ENCODE results near the gene TBATA.
"Not testable (repeated sequence)": the region's sequence is repeated elsewhere in the genome, so short reads cannot be mapped to it uniquely, and the experiment has no call there.

TBATA gene

DNA sequence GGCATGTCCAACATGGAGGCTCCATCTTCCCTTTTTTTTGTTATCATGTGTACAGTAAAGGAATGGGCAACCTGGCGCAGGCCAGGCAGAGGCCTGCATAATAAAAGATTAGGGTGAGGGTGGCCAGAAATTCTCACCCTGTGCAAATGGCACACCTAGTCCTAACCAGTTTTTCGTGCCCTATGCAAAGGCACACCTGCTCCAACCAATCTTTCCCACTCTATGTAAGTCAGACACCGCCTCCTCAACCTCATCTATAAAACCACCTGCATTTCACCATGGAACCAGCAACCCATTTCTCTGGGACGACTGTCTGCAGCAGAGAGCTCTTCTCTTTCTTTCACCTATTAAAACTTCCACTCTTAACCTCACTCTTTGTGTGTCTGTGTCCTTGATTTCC is 16.1 kb downstream of the TBATA start:
- Histone ChIP-seq H3K27ac (ENCODE audit: low read depth, low read length, poor library complexity, severe bottlenecking) (no peak overlapping the region), H3K9me2 (ENCODE audit: low read depth, low read length) (no peaks in the 10 kb centered on the region), H2AFZ (ENCODE audit: low read length) (no peak overlapping the region), H4K20me1 (ENCODE audit: insufficient read depth, low read length) (no peaks in the 10 kb centered on the region), H3K27me3 (ENCODE audit: insufficient read depth, low read length) (peaks cover 3% of the 10 kb centered on the region; the same call in 1 of the 2 replicates), H3K9ac (ENCODE audit: low read length) (no peak overlapping the region), H3K4me3 (ENCODE audit: low read depth, low read length, poor library complexity, severe bottlenecking) (no peak overlapping the region), H3K79me2 (ENCODE audit: insufficient read depth, low read length) (no peaks in the 10 kb centered on the region), H3K36me3 (ENCODE audit: insufficient read depth, low read length) (no peaks in the 10 kb centered on the region; the same call in 1 of the 2 replicates), H3K9me3 (ENCODE audit: low read length) (peaks cover 14% of the 10 kb centered on the region), H3K4me1 (ENCODE audit: insufficient read depth, low read length, severe bottlenecking) (no peaks in the 10 kb centered on the region), H3K4me2 (ENCODE audit: low read length) (no peak overlapping the region), H3F3A (ENCODE audit: insufficient read depth, low read length) (no peaks in the 10 kb centered on the region)
- TF ChIP-seq EZH2 (IDR thresholded peaks at IDR 0.05; ENCODE audit: borderline replicate concordance, low read length), result no peak
- TF ChIP-seq, protein P1, sequence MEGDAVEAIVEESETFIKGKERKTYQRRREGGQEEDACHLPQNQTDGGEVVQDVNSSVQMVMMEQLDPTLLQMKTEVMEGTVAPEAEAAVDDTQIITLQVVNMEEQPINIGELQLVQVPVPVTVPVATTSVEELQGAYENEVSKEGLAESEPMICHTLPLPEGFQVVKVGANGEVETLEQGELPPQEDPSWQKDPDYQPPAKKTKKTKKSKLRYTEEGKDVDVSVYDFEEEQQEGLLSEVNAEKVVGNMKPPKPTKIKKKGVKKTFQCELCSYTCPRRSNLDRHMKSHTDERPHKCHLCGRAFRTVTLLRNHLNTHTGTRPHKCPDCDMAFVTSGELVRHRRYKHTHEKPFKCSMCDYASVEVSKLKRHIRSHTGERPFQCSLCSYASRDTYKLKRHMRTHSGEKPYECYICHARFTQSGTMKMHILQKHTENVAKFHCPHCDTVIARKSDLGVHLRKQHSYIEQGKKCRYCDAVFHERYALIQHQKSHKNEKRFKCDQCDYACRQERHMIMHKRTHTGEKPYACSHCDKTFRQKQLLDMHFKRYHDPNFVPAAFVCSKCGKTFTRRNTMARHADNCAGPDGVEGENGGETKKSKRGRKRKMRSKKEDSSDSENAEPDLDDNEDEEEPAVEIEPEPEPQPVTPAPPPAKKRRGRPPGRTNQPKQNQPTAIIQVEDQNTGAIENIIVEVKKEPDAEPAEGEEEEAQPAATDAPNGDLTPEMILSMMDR (IDR thresholded peaks at IDR 0.05; ENCODE audit: low read length), result no peak

DNA sequence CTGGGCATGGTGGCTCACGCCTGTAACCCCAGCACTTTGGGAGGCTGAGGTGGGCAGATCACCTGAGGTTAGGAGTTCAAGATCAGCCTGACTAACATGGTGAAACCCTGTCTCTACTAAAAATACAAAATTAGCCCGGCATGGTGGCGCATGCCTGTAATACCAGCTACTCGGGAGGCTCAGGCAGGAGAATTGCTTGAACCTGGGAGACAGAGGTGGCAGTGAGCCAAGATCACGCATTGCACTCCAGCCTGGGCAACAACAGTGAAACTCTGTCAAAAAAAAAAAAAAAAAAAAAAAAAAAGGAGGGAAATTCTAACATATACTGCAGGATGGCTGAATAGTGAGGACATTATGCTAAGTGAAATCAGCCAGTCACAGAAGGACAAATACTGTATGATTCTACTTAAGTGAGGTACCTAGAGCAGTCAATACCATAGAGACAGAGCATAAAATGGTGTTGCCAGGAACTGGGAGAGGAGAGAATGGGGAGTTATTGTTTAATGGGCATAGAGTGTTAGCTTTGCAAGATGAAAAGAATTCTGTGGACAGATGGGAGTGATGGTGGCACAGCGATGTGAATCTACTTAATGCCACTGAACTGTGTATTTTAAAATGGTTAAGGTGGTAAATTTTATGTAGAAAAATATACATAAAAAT is 17.0 kb downstream of the TBATA start:
- not testable (repeated sequence) for H2AFZ ChIP-seq (ENCODE audit: low read length); H3K4me1 ChIP-seq (ENCODE audit: insufficient read depth, low read length, severe bottlenecking); H3K4me3 ChIP-seq (ENCODE audit: low read depth, low read length, poor library complexity, severe bottlenecking); H3K9ac ChIP-seq (ENCODE audit: low read length); H4K20me1 ChIP-seq (ENCODE audit: insufficient read depth, low read length); H3K27me3 ChIP-seq (ENCODE audit: insufficient read depth, low read length); H3K27ac ChIP-seq (ENCODE audit: low read depth, low read length, poor library complexity, severe bottlenecking); H3K36me3 ChIP-seq (ENCODE audit: insufficient read depth, low read length); H3F3A ChIP-seq (ENCODE audit: insufficient read depth, low read length); H3K9me2 ChIP-seq (ENCODE audit: low read depth, low read length); H3K4me2 ChIP-seq (ENCODE audit: low read length); H3K79me2 ChIP-seq (ENCODE audit: insufficient read depth, low read length)
- H3K9me3 ChIP-seq (ENCODE audit: low read length), result peaks cover 14% of the 10 kb centered on the region

DNA sequence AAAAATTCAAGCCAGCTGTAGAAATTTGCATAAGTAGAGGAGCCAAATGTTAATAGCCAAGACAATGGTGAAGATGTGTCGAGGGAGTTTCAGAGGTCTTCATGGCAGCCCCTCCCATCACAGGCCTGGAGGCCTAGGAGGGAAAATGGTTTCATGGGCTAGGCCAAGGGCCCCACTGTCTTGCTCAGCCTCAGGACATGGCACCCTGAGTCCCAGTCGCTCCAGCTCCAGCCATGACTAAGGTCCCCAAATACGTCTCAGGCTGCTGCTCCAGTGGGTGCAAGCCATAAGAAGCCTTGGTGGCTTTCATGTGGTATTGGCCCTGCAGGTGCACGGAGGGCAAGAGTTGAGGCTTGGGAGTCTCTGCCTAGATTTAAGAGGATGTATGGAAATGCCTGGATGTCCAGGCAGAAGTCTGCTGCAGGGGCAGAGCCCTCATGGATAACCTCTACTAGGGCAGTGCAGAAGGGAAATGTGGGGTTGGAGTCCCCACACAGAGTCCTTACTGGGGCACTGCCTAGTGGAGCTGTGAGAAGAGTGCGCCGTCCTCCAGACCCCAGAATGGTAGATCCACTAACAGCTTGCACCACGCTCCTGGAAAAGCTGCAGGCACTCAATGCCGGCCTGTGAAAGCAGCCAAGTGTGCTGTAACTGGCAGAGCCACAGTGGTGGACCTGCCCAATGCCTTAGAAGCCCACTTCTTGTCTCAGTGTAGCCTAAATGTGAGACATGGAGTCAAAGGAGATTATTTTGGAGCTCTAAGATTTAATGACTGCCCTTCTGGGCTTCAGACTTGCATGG is 19.2 kb downstream of the TBATA start:
- H3K27me3 ChIP-seq (ENCODE audit: insufficient read depth, low read length), result peaks cover 3% of the 10 kb centered on the region; the same call in 1 of the 2 replicates

More for the DNA sequence above, 19.2 kb downstream of the TBATA start:
- no peaks in the 10 kb centered on the region for H3K4me1 ChIP-seq (ENCODE audit: insufficient read depth, low read length, severe bottlenecking)
- no peak overlapping the region for H3K9ac ChIP-seq (ENCODE audit: low read length)
- H2AFZ ChIP-seq (ENCODE audit: low read length), result no peak overlapping the region
- H3F3A ChIP-seq (ENCODE audit: insufficient read depth, low read length), result no peaks in the 10 kb centered on the region
- no peak overlapping the region for H3K27ac ChIP-seq (ENCODE audit: low read depth, low read length, poor library complexity, severe bottlenecking)
- no peaks in the 10 kb centered on the region for H3K79me2 ChIP-seq (ENCODE audit: insufficient read depth, low read length)
- H3K4me2 ChIP-seq (ENCODE audit: low read length), result no peak overlapping the region
- H3K4me3 ChIP-seq (ENCODE audit: low read depth, low read length, poor library complexity, severe bottlenecking), result no peak overlapping the region
- no peaks in the 10 kb centered on the region; the same call in 1 of the 2 replicates for H3K36me3 ChIP-seq (ENCODE audit: insufficient read depth, low read length)
- no peaks in the 10 kb centered on the region for H4K20me1 ChIP-seq (ENCODE audit: insufficient read depth, low read length)
- no peaks in the 10 kb centered on the region for H3K9me2 ChIP-seq (ENCODE audit: low read depth, low read length)
- H3K9me3 ChIP-seq (ENCODE audit: low read length), result peaks cover 14% of the 10 kb centered on the region
- TF ChIP-seq EZH2 (IDR thresholded peaks at IDR 0.05; ENCODE audit: borderline replicate concordance, low read length), result no peak
- TF ChIP-seq, protein P1 (IDR thresholded peaks at IDR 0.05; ENCODE audit: low read length), result no peak

Data from OCI-LY1 (cell line).